Measurements from ENCODE around the gene VEPH1.

- TF ChIP-seq, protein P1, sequence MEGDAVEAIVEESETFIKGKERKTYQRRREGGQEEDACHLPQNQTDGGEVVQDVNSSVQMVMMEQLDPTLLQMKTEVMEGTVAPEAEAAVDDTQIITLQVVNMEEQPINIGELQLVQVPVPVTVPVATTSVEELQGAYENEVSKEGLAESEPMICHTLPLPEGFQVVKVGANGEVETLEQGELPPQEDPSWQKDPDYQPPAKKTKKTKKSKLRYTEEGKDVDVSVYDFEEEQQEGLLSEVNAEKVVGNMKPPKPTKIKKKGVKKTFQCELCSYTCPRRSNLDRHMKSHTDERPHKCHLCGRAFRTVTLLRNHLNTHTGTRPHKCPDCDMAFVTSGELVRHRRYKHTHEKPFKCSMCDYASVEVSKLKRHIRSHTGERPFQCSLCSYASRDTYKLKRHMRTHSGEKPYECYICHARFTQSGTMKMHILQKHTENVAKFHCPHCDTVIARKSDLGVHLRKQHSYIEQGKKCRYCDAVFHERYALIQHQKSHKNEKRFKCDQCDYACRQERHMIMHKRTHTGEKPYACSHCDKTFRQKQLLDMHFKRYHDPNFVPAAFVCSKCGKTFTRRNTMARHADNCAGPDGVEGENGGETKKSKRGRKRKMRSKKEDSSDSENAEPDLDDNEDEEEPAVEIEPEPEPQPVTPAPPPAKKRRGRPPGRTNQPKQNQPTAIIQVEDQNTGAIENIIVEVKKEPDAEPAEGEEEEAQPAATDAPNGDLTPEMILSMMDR (conservative IDR thresholded peaks at IDR 0.05; ENCODE audit: low read depth, low read length): no peak
- TF ChIP-seq EZH2 (IDR thresholded peaks at IDR 0.05; ENCODE audit: borderline replicate concordance, low read depth, low read length, poor library complexity, severe bottlenecking): no peak
Observed at GRCh38 chr3:157388976-157389375, 114.2 kb downstream of the VEPH1 start.

Data from A673 (cell line).